Thyroid gland (tissue), 4 donors: ENCODE results near the gene MROH8. TPM values are rescaled to one million over a fixed set of nuclear protein-coding genes. Genes with fewer than 3 reads are reported as not detected.

Source experiments
- DNase-seq, 2 donors: peaks; one replicate each; pipeline ENCODE4 v3.0.0-alpha.2; 2019
- H3K27ac ChIP-seq, 3 donors: fragments of 200-600 bp; sonication (generic); 1 replicate in 2 of 3; 2 replicates in 1 of 3; pipeline ENCODE4 v1.5.1; 2016 to 2019; ENCODE audit warnings: mild to moderate bottlenecking in 1 of 3, moderate library complexity in 1 of 3
- H3K27me3 ChIP-seq: fragments of 200-600 bp; sonication (generic); one replicate; pipeline ENCODE4 v1.5.1; 2019
- H3K36me3 ChIP-seq, 2 donors: fragments of 200-600 bp; sonication (generic); one replicate each; pipeline ENCODE4 v1.5.1; 2016 to 2019
- H3K4me1 ChIP-seq, 2 donors: fragments of 200-600 bp; sonication (generic); one replicate each; pipeline ENCODE4 v1.5.1; 2017 to 2019
- H3K4me3 ChIP-seq, 3 donors: fragments of 200-600 bp; sonication (generic); replicated peaks in 1 of 3; 1 replicate in 2 of 3; 2 replicates in 1 of 3; pipeline ENCODE4 v1.5.1; 2016; ENCODE audit warnings: mild to moderate bottlenecking in 1 of 3
- H3K9me3 ChIP-seq: fragments of 200-600 bp; sonication (generic); one replicate; pipeline ENCODE4 v1.5.1; 2017
- POLR2A ChIP-seq, 2 donors: fragments of 450-650 bp; IDR thresholded peaks; one replicate each; pipeline ENCODE4 v1.6.1; 2017; ENCODE audit warnings: antibody characterized with exemption in 2 of 2, mild to moderate bottlenecking in 2 of 2, moderate library complexity in 1 of 2
- WGBS, 2 donors: methylation state at CpG; one replicate each; pipeline ENCODE4 v1.1.5; 2017; 5-methylcytosine and 5-hydroxymethylcytosine counted together
- intact Hi-C: fragments of 100-400 bp; cut with DNase I; formaldehyde crosslinking; loops from one replicate; pipeline ENCODE4 v1.15.1; 2023
- total RNA-seq, 4 donors: library from RNA; depleted of rRNA; stranded (reverse); fragments of >200 nt; gene quantifications; one replicate each; pipeline ENCODE4 v1.2.3, GENCODE V29; 2016
- TF ChIP-seq, protein P1 (sequence below), 6 experiments: fragments of 200-600 bp in 3 of 6; fragments of 450-650 bp in 3 of 6; sonication (generic) in 3 of 6; IDR thresholded peaks; one replicate each; pipeline ENCODE4 v1.5.1; 2016 to 2019; ENCODE audit warnings: antibody characterized with exemption in 6 of 6, mild to moderate bottlenecking in 2 of 6, inconsistent platforms in 1 of 6, moderate library complexity in 1 of 6

The MROH8 gene
- total RNA-seq, 4 donors from 2014 or later = 2.3 to 7.5 (median 3.4) TPM

DNA sequence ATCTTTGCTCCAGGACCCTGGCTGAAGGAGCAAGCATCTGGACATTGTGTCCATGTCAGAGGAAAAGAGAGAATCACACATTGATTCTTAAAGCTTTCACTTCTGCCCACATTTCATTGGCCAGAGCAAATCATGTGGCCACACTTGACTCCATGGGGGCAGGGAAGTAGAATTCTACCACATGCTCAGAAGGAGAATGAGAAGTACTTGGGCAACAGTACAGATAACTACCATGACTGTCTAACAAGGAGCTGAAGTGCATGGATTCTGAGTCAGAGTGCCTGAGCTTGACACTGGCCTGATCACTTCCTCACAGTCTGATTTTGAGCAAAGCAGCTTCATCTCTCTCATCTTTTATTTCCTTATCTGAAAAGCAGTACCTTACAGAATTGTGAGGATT lies 43.7 kb upstream of the MROH8 start:
- TF ChIP-seq, protein P1, sequence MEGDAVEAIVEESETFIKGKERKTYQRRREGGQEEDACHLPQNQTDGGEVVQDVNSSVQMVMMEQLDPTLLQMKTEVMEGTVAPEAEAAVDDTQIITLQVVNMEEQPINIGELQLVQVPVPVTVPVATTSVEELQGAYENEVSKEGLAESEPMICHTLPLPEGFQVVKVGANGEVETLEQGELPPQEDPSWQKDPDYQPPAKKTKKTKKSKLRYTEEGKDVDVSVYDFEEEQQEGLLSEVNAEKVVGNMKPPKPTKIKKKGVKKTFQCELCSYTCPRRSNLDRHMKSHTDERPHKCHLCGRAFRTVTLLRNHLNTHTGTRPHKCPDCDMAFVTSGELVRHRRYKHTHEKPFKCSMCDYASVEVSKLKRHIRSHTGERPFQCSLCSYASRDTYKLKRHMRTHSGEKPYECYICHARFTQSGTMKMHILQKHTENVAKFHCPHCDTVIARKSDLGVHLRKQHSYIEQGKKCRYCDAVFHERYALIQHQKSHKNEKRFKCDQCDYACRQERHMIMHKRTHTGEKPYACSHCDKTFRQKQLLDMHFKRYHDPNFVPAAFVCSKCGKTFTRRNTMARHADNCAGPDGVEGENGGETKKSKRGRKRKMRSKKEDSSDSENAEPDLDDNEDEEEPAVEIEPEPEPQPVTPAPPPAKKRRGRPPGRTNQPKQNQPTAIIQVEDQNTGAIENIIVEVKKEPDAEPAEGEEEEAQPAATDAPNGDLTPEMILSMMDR (IDR thresholded peaks at IDR 0.05) = no peak
- TF ChIP-seq POLR2A (IDR thresholded peaks at IDR 0.05) = no peak
- Histone ChIP-seq H3K4me3 (no peak overlapping the region), H3K27me3 (no peaks in the 10 kb centered on the region), H3K9me3 (no peaks in the 10 kb centered on the region), H3K36me3 (peaks cover 36 to 46% of the 10 kb centered on the region in 2 donors), H3K27ac (no peak overlapping the region), H3K4me1 (peaks cover 0 to 6% of the 10 kb centered on the region in 2 donors)
- intact Hi-C loops = no loop called here
- DNase-seq = peak; percentile 69 to 72

DNA sequence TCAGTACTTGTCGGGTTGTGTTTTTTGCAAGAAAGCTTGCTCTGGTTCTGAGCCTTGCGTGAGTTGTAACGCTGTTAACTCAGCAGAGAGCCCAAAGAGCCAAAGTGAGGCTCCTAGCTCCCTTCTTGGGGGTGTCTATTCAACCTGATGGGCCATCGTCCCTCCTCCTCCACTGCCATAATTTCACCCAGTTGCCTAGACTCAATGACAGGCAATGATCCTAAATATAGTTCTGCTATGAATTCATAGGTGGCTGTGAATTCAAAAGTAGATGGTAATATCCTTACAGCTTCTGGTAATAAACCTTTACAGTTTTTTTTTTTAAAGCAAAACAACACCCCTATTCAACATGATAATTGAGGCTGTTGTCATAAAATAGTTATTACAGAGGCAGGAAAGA lies 42.7 kb upstream of the MROH8 start:
- H3K4me3 ChIP-seq = no peak overlapping the region
- no peaks in the 10 kb centered on the region for H3K27me3 ChIP-seq
- H3K9me3 ChIP-seq = no peaks in the 10 kb centered on the region
- H3K4me1 ChIP-seq = peaks cover 0 to 6% of the 10 kb centered on the region in 2 donors
- H3K36me3 ChIP-seq = peaks cover 33 to 44% of the 10 kb centered on the region in 2 donors
- no peak overlapping the region for H3K27ac ChIP-seq
- WGBS, 2 donors = 90 to 97% methylated on average over 4 of the region's 4 CpGs
- no peak for TF ChIP-seq POLR2A (IDR thresholded peaks at IDR 0.05)
- TF ChIP-seq, protein P1 (IDR thresholded peaks at IDR 0.05) = no peak
- intact Hi-C loops = no loop called here
- no peak for DNase-seq

DNA sequence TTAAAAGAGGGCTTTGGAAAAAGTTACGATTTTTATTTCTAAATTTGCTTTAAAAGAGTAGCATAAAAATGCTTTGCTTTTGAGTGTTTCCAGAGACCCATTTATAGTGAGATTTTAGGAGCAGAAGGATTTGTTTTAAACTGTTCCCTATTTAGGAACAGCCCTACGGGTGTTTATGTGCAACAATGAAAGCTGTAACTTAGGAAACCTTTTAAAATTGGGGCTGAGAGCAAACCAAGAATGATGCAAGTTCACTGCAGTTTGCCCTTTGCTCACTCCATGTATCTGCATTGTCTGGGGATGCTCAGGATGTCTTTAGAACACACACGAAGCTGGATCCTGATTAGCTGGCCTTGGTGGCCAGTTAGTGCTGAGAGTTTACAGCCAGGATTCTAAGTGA lies 41.4 kb upstream of the MROH8 start:
- H3K27me3 ChIP-seq = no peaks in the 10 kb centered on the region
- H3K4me3 ChIP-seq = no peak overlapping the region
- TF ChIP-seq, protein P1 (IDR thresholded peaks at IDR 0.05) = no peak
- no peak for TF ChIP-seq POLR2A (IDR thresholded peaks at IDR 0.05)

DNA sequence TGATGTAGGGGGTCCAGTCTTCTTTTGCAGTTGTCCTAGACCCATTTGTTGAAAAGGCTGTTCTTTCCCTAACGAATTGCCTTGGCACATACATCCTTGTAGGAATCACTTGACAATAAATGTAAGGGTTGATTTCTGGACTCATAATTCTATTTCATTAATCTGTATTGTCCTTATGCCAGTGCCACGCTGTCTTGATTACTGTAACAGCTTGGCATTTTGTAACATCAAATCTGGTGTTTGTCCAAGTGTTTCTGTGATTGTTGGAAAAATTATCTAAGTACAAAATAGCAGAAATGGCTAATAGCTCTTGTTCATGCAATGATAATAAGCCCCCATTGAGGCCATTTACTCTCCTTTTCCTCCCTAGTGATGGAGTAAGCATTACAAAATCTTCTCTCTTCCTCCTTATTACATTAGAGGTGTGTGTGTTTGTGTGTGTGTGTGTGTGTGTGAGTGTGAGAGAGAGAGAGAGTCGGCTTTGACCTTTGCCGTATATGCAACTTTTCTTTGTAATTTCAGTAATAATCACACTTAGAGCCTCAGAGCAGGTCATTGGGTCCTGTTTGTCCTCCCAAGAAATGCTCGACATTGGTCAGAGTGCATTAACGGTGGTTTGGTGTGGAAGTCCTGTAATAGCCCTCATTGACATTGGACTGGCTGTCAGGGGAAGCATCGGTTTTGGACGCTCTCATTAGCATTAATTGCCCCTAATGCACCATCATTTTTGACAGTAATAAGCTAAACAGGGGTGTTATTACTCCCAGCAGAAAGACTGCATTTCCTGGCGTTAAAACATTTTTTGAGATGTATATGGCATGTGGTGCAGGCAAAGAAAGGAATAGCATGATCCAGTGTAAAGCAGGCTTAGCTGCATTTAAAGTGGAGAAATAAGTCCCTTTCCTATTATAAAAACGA lies 40.7 kb upstream of the MROH8 start:
- no peak overlapping the region for H3K4me3 ChIP-seq
- peaks cover 13 to 38% of the 10 kb centered on the region in 2 donors for H3K36me3 ChIP-seq
- no peak overlapping the region for H3K27ac ChIP-seq
- H3K9me3 ChIP-seq = no peaks in the 10 kb centered on the region
- intact Hi-C loops = no loop called here
- H3K27me3 ChIP-seq = no peaks in the 10 kb centered on the region
- no peak for DNase-seq
- TF ChIP-seq, protein P1 (IDR thresholded peaks at IDR 0.05) = no peak
- TF ChIP-seq POLR2A (IDR thresholded peaks at IDR 0.05) = no peak
- H3K4me1 ChIP-seq = peaks cover 0 to 6% of the 10 kb centered on the region in 2 donors
- 88 to 91% methylated on average over 10 of the region's 10 CpGs for WGBS, 2 donors

More for the DNA sequence above, 41.4 kb upstream of the MROH8 start:
- intact Hi-C loops = no loop called here
- peaks cover 0 to 6% of the 10 kb centered on the region in 2 donors for H3K4me1 ChIP-seq
- WGBS, 2 donors = 76 to 83% methylated on average over 3 of the region's 3 CpGs
- no peak overlapping the region for H3K27ac ChIP-seq
- no peaks in the 10 kb centered on the region for H3K9me3 ChIP-seq
- H3K36me3 ChIP-seq = peaks cover 20 to 40% of the 10 kb centered on the region in 2 donors
- no peak for DNase-seq

DNA sequence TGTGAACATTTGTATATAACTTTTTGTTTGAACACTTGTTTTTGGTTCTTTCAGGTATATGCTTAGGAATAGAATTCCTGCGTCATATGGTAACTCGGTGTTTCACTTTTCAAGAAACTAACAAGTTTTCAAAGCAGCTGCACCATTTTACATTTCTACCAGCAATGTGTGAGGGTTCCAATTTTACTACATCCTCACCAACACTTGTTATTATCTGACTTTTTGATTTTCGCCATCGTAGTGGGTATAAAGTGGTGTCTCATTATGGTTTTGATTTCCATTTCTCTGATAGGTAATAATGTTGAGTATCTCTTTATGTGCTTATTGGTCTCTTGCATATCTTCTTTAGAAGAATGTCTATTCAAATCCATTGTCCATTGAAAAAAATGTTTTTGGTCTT lies 39.6 kb upstream of the MROH8 start:
- 74 to 75% methylated on average over 4 of the region's 4 CpGs for WGBS, 2 donors
- no peaks in the 10 kb centered on the region for H3K27me3 ChIP-seq
- DNase-seq = no peak
- no peak overlapping the region for H3K4me3 ChIP-seq
- H3K27ac ChIP-seq = no peak overlapping the region
- H3K36me3 ChIP-seq = peaks cover 5 to 32% of the 10 kb centered on the region in 2 donors
- H3K4me1 ChIP-seq = peaks cover 0 to 6% of the 10 kb centered on the region in 2 donors
- H3K9me3 ChIP-seq = no peaks in the 10 kb centered on the region
- TF ChIP-seq POLR2A (IDR thresholded peaks at IDR 0.05) = no peak
- TF ChIP-seq, protein P1 (IDR thresholded peaks at IDR 0.05) = no peak
- intact Hi-C loops = no loop called here
